Stimulated activated naive CD4-positive, alpha-beta T cell (primary cell): ENCODE results near the gene SKA3.
"Not testable (repeated sequence)": the region's sequence is repeated elsewhere in the genome, so short reads cannot be mapped to it uniquely, and the experiment has no call there.

Experiments
- DNase-seq, 6 experiments: peaks; one replicate each; lab custom pipeline; 2025; lab: John Stamatoyannopoulos, UW

The SKA3 gene

GRCh38 chr13:21176215-21176981 is at the start of gene SKA3, which contains the start of gene MRPL57:
Gene SKA3, minus strand, starts transcription at chr13:21176552. Its CDS starts 75 bp downstream, at chr13:21176477.
Gene MRPL57, plus strand, starts transcription at chr13:21176658. Its CDS starts 259 bp downstream, at chr13:21176917.
- DNase-seq, result peak; percentile 89 to 93 (median 92)

- no peak for DNase-seq
These were observed 48.7 kb upstream of the SKA3 start for GRCh38 chr13:21225082-21225481.

GRCh38 chr13:21221268-21221667 is 44.9 kb upstream of the SKA3 start:
- DNase-seq, result no peak

GRCh38 chr13:21219716-21220115 is 43.4 kb upstream of the SKA3 start:
- not testable (repeated sequence) for DNase-seq

- no peak for DNase-seq
These were observed 42.7 kb upstream of the SKA3 start for GRCh38 chr13:21219036-21219381.

GRCh38 chr13:21218351-21219035 is 42.1 kb upstream of the SKA3 start:
- no peak for DNase-seq

- DNase-seq, result no peak
These were observed 40.0 kb upstream of the SKA3 start for GRCh38 chr13:21216332-21216731.

- not testable (repeated sequence) for DNase-seq
These were observed 39.1 kb upstream of the SKA3 start for GRCh38 chr13:21215419-21215818.

GRCh38 chr13:21212138-21212775 is 35.9 kb upstream of the SKA3 start:
- no peak for DNase-seq

- DNase-seq, result no peak
These were observed 32.4 kb upstream of the SKA3 start for GRCh38 chr13:21208652-21209154.

- no peak for DNase-seq
These were observed 26.6 kb upstream of the SKA3 start for GRCh38 chr13:21202767-21203531.

- DNase-seq, result not testable (repeated sequence)
These were observed 25.3 kb upstream of the SKA3 start for GRCh38 chr13:21201456-21202190.

- DNase-seq, result not testable (repeated sequence)
These were observed 22.0 kb upstream of the SKA3 start for GRCh38 chr13:21198391-21198790.

GRCh38 chr13:21197606-21198225 is 21.4 kb upstream of the SKA3 start:
- not testable (repeated sequence) for DNase-seq

- DNase-seq, result not testable (repeated sequence)
These were observed 18.4 kb upstream of the SKA3 start for GRCh38 chr13:21194756-21195155.

GRCh38 chr13:21186410-21186809 is 10.1 kb upstream of the SKA3 start:
- DNase-seq, result not testable (repeated sequence)

- no peak for DNase-seq
These were observed 5.3 kb upstream of the SKA3 start for GRCh38 chr13:21181671-21182070.

GRCh38 chr13:21176982-21177284 is 581 bp upstream of the SKA3 start:
- DNase-seq, result no peak

- DNase-seq, result no peak
These were observed 617 bp downstream of the SKA3 start for GRCh38 chr13:21175656-21176214.

- DNase-seq, result not testable (repeated sequence)
These were observed 2.6 kb downstream of the SKA3 start for GRCh38 chr13:21173767-21174166.

GRCh38 chr13:21171420-21171819 is 4.9 kb downstream of the SKA3 start:
- DNase-seq, result no peak
